SK-N-SH (cell line): ENCODE results near the gene LDHA. TPM values are rescaled to one million over a fixed set of nuclear protein-coding genes. Genes with fewer than 3 reads are reported as not detected.

Experiments used
- CTCF ChIA-PET: fragments of 300-600, 350-600 bp; formaldehyde crosslinking; extraction: SDS; loops from one replicate; lab custom pipeline; 2021; lab: Yijun Ruan, JAX
- POLR2A ChIA-PET: fragments of 350-600 bp; sonication (Branson Sonifier 250); formaldehyde crosslinking; extraction: SDS; loops from one replicate; lab custom pipeline; 2020; ENCODE audit warnings: antibody characterized with exemption, inconsistent platforms; lab: Yijun Ruan, JAX
- DNase-seq: peaks from one replicate; pipeline ENCODE4 v3.0.0; 2012
- H2AFZ ChIP-seq: fragments of 200-600 bp; sonication (generic); 2 replicates; pipeline ENCODE4 v1.8.1; 2016; ENCODE audit warnings: antibody characterized with exemption, mild to moderate bottlenecking, low read depth
- H3F3A ChIP-seq: fragments of 200-600 bp; sonication (generic); replicated peaks from 2 replicates; pipeline ENCODE3; 2016; ENCODE audit warnings: antibody characterized with exemption, mild to moderate bottlenecking; ENCODE audit not compliant: insufficient read depth
- H3K27ac ChIP-seq, 2 experiments: fragments of 200-500 bp in 1 of 2; fragments of 200-600 bp in 1 of 2; sonication (Bioruptor generic) in 1 of 2; sonication (generic), shearing (Covaris generic) in 1 of 2; 2 replicates each; pipeline versions ENCODE4 v1.5.1 to v1.6.1; 2014 to 2016; ENCODE audit warnings: low read depth in 2 of 2, inconsistent platforms in 1 of 2, low read length in 1 of 2, mild to moderate bottlenecking in 1 of 2, mixed read lengths in 1 of 2
- H3K27me3 ChIP-seq: fragments of 200-600 bp; sonication (generic), shearing (Covaris generic); 2 replicates; pipeline ENCODE4 v1.6.1; 2016; ENCODE audit warnings: mixed run types; ENCODE audit not compliant: insufficient read depth
- H3K36me3 ChIP-seq, 2 experiments: fragments of 200-500 bp in 1 of 2; fragments of 200-600 bp in 1 of 2; sonication (Bioruptor generic) in 1 of 2; sonication (generic) in 1 of 2; replicated peaks in 1 of 2; 2 replicates each; pipeline versions ENCODE3 to v1.5.1; 2014 to 2016; ENCODE audit warnings: low read length in 1 of 2, mild to moderate bottlenecking in 1 of 2; ENCODE audit not compliant: insufficient read depth in 2 of 2, control insufficient read depth in 1 of 2
- H3K4me1 ChIP-seq, 2 experiments: fragments of 200-500 bp in 1 of 2; fragments of 200-600 bp in 1 of 2; sonication (Bioruptor generic) in 1 of 2; sonication (generic), shearing (Covaris generic) in 1 of 2; 2 replicates each; pipeline versions ENCODE4 v1.5.1 to v1.6.1; 2014 to 2016; ENCODE audit warnings: low read depth in 1 of 2, low read length in 1 of 2, mixed run types in 1 of 2; ENCODE audit not compliant: insufficient read depth in 2 of 2, control insufficient read depth in 1 of 2
- H3K4me2 ChIP-seq: fragments of 200-600 bp; sonication (generic), shearing (Covaris generic); 2 replicates; pipeline ENCODE4 v1.6.1; 2017; ENCODE audit warnings: mixed run types
- H3K4me3 ChIP-seq, 2 experiments: fragments of 200-500 bp in 1 of 2; fragments of 200-600 bp in 1 of 2; sonication (Bioruptor generic) in 1 of 2; sonication (generic), shearing (Covaris generic) in 1 of 2; 2 replicates each; pipeline versions ENCODE4 v1.5.1 to v1.8.1; 2014 to 2016; ENCODE audit warnings: low read depth in 2 of 2, inconsistent platforms in 1 of 2, low read length in 1 of 2, mild to moderate bottlenecking in 1 of 2, mixed read lengths in 1 of 2, moderate library complexity in 1 of 2
- H3K79me2 ChIP-seq: fragments of 200-600 bp; sonication (generic); 2 replicates; pipeline ENCODE4 v1.8.1; 2017; ENCODE audit warnings: mild to moderate bottlenecking; ENCODE audit not compliant: insufficient read depth
- H3K9ac ChIP-seq: fragments of 200-600 bp; sonication (generic); 2 replicates; pipeline ENCODE4 v1.6.1; 2017; ENCODE audit warnings: mixed run types
- H3K9me2 ChIP-seq: fragments of 200-600 bp; sonication (generic); 2 replicates; pipeline ENCODE4 v1.6.1; 2017; ENCODE audit warnings: mixed run types
- H3K9me3 ChIP-seq: fragments of 200-600 bp; sonication (generic); 2 replicates; pipeline ENCODE4 v1.6.1; 2017; ENCODE audit warnings: mixed run types, mild to moderate bottlenecking, moderate library complexity
- H4K20me1 ChIP-seq: fragments of 200-600 bp; sonication (generic); 2 replicates; pipeline ENCODE4 v1.6.1; 2017; ENCODE audit warnings: mild to moderate bottlenecking, mixed run types; ENCODE audit not compliant: insufficient read depth
- ELF1 ChIP-seq: IDR thresholded peaks from 2 replicates; pipeline ENCODE4 v1.4.0; 2012
- EP300 ChIP-seq, 2 experiments: IDR thresholded peaks; 2 replicates each; pipeline versions ENCODE4 v1.4.0 to v1.6.1; 2012; ENCODE audit warnings: borderline replicate concordance in 1 of 2, low read depth in 1 of 2, low read length in 1 of 2
- FOSL2 ChIP-seq: IDR thresholded peaks from 2 replicates; pipeline ENCODE4 v1.4.0; 2012; ENCODE audit warnings: low read depth, mild to moderate bottlenecking, moderate library complexity, borderline replicate concordance
- GABPA ChIP-seq: IDR thresholded peaks from 2 replicates; pipeline ENCODE4 v1.4.0; 2012; ENCODE audit warnings: low read depth, mild to moderate bottlenecking
- GATA2 ChIP-seq: sonication (generic); formaldehyde crosslinking; IDR thresholded peaks from 2 replicates; pipeline ENCODE4 v1.5.0; 2020; ENCODE audit warnings: mild to moderate bottlenecking, missing genetic modification reagents
- JUND ChIP-seq: IDR thresholded peaks from 2 replicates; pipeline ENCODE4 v1.4.0; 2012
- MEF2A ChIP-seq: IDR thresholded peaks from 2 replicates; pipeline ENCODE4 v1.4.0; 2012; ENCODE audit warnings: low read depth, borderline replicate concordance
- MXI1 ChIP-seq: IDR thresholded peaks from 2 replicates; pipeline ENCODE4 v1.6.1; 2012; ENCODE audit warnings: mild to moderate bottlenecking, low read depth, low read length, improper control_type of control experiment
- NFIC ChIP-seq: IDR thresholded peaks from 2 replicates; pipeline ENCODE4 v1.4.0; 2012; ENCODE audit warnings: borderline replicate concordance
- NRF1 ChIP-seq: IDR thresholded peaks from 2 replicates; pipeline ENCODE4 v1.6.1; 2012; ENCODE audit warnings: low read depth, mild to moderate bottlenecking, low read length
- RAD21 ChIP-seq: IDR thresholded peaks from 2 replicates; pipeline ENCODE4 v1.6.1; 2012; ENCODE audit warnings: mild to moderate bottlenecking, low read length
- RCOR1 ChIP-seq: fragments of 150-350 bp; IDR thresholded peaks from 2 replicates; pipeline ENCODE4 v1.6.1; 2017; ENCODE audit warnings: antibody characterized with exemption, low read length
- RFX5 ChIP-seq: IDR thresholded peaks from 2 replicates; pipeline ENCODE4 v1.6.1; 2012; ENCODE audit warnings: mild to moderate bottlenecking, improper control_type of control experiment, low read length
- SIN3A ChIP-seq: IDR thresholded peaks from 2 replicates; pipeline ENCODE4 v1.6.1; 2012; ENCODE audit warnings: low read depth, mild to moderate bottlenecking, low read length, moderate library complexity, borderline replicate concordance
- SMC3 ChIP-seq: IDR thresholded peaks from 2 replicates; pipeline ENCODE4 v1.6.1; 2012; ENCODE audit warnings: low read depth, low read length, improper control_type of control experiment
- TAF1 ChIP-seq: IDR thresholded peaks from 2 replicates; pipeline ENCODE4 v1.6.1; 2012; ENCODE audit warnings: low read depth, mild to moderate bottlenecking, low read length, moderate library complexity, borderline replicate concordance
- TCF12 ChIP-seq: IDR thresholded peaks from 2 replicates; pipeline ENCODE4 v1.4.0; 2012
- TEAD4 ChIP-seq: IDR thresholded peaks from 2 replicates; pipeline ENCODE4 v1.4.0; 2012; ENCODE audit warnings: mild to moderate bottlenecking, borderline replicate concordance; ENCODE audit not compliant: insufficient read depth
- WGBS: methylation state at CpG from one replicate; pipeline ENCODE4 v1.1.6; 2017; ENCODE audit warnings: low lambda C conversion rate; 5-methylcytosine and 5-hydroxymethylcytosine counted together
- polyA plus RNA-seq, 3 experiments: library from polyadenylated mRNA; depleted of rRNA; stranded (reverse); fragments of >200 nt; gene quantifications; 2 replicates each; pipeline ENCODE4 v1.2.3, GENCODE V29; 2012
- TF ChIP-seq, protein P1 (sequence below): IDR thresholded peaks from 2 replicates; pipeline ENCODE4 v1.4.0; 2012; ENCODE audit warnings: low read depth, borderline replicate concordance
- TF ChIP-seq, protein P2 (sequence below): fragments of 150-350 bp; IDR thresholded peaks from 2 replicates; pipeline ENCODE4 v1.6.1; 2016; ENCODE audit warnings: mild to moderate bottlenecking, low read depth, low read length
- TF ChIP-seq, protein P3 (sequence below): fragments of 150-350 bp; IDR thresholded peaks from 2 replicates; pipeline ENCODE4 v1.6.1; 2017; ENCODE audit warnings: antibody characterized with exemption, low read length, low read depth, borderline replicate concordance
- TF ChIP-seq, protein P4 (sequence below): fragments of 200-600 bp; sonication (generic); IDR thresholded peaks from 2 replicates; pipeline ENCODE4 v1.6.1; 2017; ENCODE audit warnings: antibody characterized with exemption, mild to moderate bottlenecking, moderate library complexity

LDHA gene
- polyA plus RNA-seq, 1 of the 3 experiments (the other 2 are of a cell fraction): 524 TPM

DNA sequence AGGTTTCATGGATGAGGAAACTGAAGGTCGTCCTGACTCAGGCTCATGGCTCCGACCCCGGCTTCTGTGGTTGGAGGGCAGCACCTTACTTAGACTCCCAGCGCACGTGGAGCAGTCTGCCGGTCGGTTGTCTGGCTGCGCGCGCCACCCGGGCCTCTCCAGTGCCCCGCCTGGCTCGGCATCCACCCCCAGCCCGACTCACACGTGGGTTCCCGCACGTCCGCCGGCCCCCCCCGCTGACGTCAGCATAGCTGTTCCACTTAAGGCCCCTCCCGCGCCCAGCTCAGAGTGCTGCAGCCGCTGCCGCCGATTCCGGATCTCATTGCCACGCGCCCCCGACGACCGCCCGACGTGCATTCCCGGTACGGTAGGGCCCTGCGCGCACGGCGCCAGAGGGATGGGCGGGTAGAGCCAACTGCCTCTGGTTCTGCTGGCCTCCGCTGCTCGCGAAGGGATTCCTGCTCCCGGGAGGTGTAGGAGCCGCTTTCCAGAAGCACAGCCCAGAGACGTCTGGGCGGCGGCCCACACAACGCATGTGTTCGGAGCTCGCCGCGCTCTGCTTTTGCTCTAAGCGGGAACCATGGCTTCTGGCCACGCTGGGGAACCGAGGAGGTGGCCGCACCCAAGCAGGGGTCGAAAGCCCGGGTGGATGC, at the start of gene LDHA (continued):
- TF ChIP-seq, protein P1, sequence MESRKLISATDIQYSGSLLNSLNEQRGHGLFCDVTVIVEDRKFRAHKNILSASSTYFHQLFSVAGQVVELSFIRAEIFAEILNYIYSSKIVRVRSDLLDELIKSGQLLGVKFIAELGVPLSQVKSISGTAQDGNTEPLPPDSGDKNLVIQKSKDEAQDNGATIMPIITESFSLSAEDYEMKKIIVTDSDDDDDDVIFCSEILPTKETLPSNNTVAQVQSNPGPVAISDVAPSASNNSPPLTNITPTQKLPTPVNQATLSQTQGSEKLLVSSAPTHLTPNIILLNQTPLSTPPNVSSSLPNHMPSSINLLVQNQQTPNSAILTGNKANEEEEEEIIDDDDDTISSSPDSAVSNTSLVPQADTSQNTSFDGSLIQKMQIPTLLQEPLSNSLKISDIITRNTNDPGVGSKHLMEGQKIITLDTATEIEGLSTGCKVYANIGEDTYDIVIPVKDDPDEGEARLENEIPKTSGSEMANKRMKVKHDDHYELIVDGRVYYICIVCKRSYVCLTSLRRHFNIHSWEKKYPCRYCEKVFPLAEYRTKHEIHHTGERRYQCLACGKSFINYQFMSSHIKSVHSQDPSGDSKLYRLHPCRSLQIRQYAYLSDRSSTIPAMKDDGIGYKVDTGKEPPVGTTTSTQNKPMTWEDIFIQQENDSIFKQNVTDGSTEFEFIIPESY: 0 out of 2 replicates have a peak, but pooled peaks have one; percentile 37
- peak; percentile 65 for TF ChIP-seq NFIC
- TF ChIP-seq MXI1: peak; percentile 97
- peak; percentile 58 for TF ChIP-seq ELF1
- TF ChIP-seq RFX5: no peak
- TF ChIP-seq, protein P2, sequence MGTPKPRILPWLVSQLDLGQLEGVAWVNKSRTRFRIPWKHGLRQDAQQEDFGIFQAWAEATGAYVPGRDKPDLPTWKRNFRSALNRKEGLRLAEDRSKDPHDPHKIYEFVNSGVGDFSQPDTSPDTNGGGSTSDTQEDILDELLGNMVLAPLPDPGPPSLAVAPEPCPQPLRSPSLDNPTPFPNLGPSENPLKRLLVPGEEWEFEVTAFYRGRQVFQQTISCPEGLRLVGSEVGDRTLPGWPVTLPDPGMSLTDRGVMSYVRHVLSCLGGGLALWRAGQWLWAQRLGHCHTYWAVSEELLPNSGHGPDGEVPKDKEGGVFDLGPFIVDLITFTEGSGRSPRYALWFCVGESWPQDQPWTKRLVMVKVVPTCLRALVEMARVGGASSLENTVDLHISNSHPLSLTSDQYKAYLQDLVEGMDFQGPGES: no peak
- TF ChIP-seq TAF1: peak; percentile 94
- TF ChIP-seq MEF2A: peak; percentile 7; the same call in 1 of the 2 replicates
- peak; percentile 98 for TF ChIP-seq SIN3A

DNA sequence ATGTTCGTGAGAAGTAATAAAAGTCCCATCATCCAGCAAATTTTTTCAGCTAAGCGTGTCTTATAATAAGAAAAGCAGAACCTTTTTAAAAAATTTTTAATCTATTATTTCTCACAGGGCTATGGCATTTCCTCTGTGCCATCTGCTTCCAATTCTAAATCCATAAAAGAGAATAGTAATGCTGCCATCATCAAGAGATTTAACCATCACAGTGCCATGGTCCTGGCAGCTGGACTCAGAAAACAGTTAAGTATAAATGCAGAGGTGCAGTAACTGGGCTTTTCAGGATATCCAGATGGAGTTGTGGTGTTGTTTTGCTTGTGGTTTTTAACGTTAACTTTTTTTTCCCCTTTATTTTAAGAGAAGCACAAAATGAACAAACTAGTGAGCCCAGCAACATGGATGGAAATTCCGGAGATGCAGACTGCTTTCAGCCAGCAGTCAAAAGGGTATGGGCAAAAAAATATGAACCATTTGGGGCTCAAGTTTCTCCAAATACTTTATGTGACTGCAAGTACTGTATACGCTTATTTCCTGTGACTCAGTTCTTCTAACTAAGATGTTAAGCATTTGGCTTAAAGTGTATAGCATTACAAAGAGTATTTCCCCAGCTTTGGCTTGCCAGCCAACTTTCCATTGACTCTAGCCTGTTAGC, 46.8 kb upstream of the LDHA start:
- CTCF ChIA-PET: no interaction called here
- TF ChIP-seq RCOR1 (no peak), SMC3 (no peak), NRF1 (no peak), TAF1 (no peak; the same call in 1 of the 2 replicates), GABPA (no peak), EP300 (IDR thresholded peaks at IDR 0.05; ENCODE audit: borderline replicate concordance in 1 of 2, low read depth in 1 of 2, low read length in 1 of 2) (peak in 1 of 2 experiments; percentile 61; a peak in 2 of 4 replicates), NFIC (peak; percentile 40; the same call in 1 of the 2 replicates), JUND (peak; percentile 32; the same call in 1 of the 2 replicates), SIN3A (no peak), TEAD4 (peak; percentile 33; the same call in 1 of the 2 replicates), TCF12 (peak; percentile 94), MEF2A (peak; percentile 47; the same call in 1 of the 2 replicates), MXI1 (no peak), RAD21 (no peak), ELF1 (no peak), GATA2 (CRISPR knock-in tag) (no peak), FOSL2 (peak; percentile 52; the same call in 1 of the 2 replicates)
- TF ChIP-seq, protein P3, sequence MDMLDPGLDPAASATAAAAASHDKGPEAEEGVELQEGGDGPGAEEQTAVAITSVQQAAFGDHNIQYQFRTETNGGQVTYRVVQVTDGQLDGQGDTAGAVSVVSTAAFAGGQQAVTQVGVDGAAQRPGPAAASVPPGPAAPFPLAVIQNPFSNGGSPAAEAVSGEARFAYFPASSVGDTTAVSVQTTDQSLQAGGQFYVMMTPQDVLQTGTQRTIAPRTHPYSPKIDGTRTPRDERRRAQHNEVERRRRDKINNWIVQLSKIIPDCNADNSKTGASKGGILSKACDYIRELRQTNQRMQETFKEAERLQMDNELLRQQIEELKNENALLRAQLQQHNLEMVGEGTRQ: no peak
- TF ChIP-seq, protein P4, sequence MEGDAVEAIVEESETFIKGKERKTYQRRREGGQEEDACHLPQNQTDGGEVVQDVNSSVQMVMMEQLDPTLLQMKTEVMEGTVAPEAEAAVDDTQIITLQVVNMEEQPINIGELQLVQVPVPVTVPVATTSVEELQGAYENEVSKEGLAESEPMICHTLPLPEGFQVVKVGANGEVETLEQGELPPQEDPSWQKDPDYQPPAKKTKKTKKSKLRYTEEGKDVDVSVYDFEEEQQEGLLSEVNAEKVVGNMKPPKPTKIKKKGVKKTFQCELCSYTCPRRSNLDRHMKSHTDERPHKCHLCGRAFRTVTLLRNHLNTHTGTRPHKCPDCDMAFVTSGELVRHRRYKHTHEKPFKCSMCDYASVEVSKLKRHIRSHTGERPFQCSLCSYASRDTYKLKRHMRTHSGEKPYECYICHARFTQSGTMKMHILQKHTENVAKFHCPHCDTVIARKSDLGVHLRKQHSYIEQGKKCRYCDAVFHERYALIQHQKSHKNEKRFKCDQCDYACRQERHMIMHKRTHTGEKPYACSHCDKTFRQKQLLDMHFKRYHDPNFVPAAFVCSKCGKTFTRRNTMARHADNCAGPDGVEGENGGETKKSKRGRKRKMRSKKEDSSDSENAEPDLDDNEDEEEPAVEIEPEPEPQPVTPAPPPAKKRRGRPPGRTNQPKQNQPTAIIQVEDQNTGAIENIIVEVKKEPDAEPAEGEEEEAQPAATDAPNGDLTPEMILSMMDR: no peak

More for the DNA sequence above, 46.8 kb upstream of the LDHA start:
- Histone ChIP-seq H3K4me1 (peaks cover 0 to 18% of the 10 kb centered on the region in 2 experiments; a peak in 2 of 4 replicates), H2AFZ (peak overlapping the region; percentile 45; the same call in 1 of the 2 replicates), H3K9me2 (no peaks in the 10 kb centered on the region), H3K79me2 (0 out of 2 replicates have a peak, but pooled peaks cover 10% of the 10 kb centered on the region), H3K9me3 (no peaks in the 10 kb centered on the region), H4K20me1 (no peaks in the 10 kb centered on the region), H3K4me3 (peak overlapping the region in 1 of 2 experiments; percentile 32; a peak in 1 of 4 replicates), H3K27ac (peak overlapping the region; percentile 83 to 98; a peak in 3 of 4 replicates), H3K27me3 (no peaks in the 10 kb centered on the region), H3F3A (peaks cover 39% of the 10 kb centered on the region), H3K36me3 (peaks cover 22 to 65% of the 10 kb centered on the region in 2 experiments), H3K4me2 (peak overlapping the region; percentile 72), H3K9ac (peak overlapping the region; percentile 61)
- WGBS: 20% methylated on average over 5 of the region's 5 CpGs
- no peak for DNase-seq
- POLR2A ChIA-PET: no interaction called here
